A549 (cell line): Measurements from ENCODE around the gene PDE8B. TPM values are rescaled to one million over a fixed set of nuclear protein-coding genes. Genes with fewer than 3 reads are reported as not detected.
A peak's percentile ranks its signal among the peaks of the same experiment; 100 is the strongest.

ENCODE experiments used
- ATAC-seq, 2 experiments: fragments of 200-7000 bp in 1 of 2; fragments of >200 bp in 1 of 2; cut with Nextera tagmentation in 1 of 2; cut with Tn5 transposase in 1 of 2; 3 replicates each; pipeline versions ENCODE4 v1.8.0 to v1.9.1; 2018 to 2020; ENCODE audit warnings: mild to moderate bottlenecking in 1 of 2, moderate library complexity in 1 of 2
- CTCF ChIA-PET: fragments of 300-600 bp; sonication (Branson Sonifier 250); formaldehyde crosslinking; extraction: SDS; loops from one replicate; lab custom pipeline; 2021; ENCODE audit warnings: antibody characterized with exemption, inconsistent platforms; lab: Yijun Ruan, JAX
- POLR2A ChIA-PET: fragments of 350-600 bp; formaldehyde crosslinking; extraction: SDS; loops from one replicate; lab custom pipeline; 2021; ENCODE audit warnings: antibody characterized with exemption, inconsistent platforms; lab: Yijun Ruan, JAX
- DNase-seq, 2 experiments: peaks; one replicate each; pipeline versions ENCODE4 v3.0.0 to v3.0.0-alpha.2; 2011 to 2016; ENCODE audit warnings: low read depth in 1 of 2, low spot score in 1 of 2
- FAIRE-seq: peaks from 2 replicates; lab custom pipeline; 2011; peaks lifted over from hg19 to GRCh38; lab: Jason Lieb, UNC
- H3K27ac ChIP-seq, 2 experiments: fragments of >200 bp; sonication (Bioruptor Twin); formaldehyde crosslinking; 3 replicates each; pipeline ENCODE4 v1.5.1; 2016 to 2017
- H3K4me1 ChIP-seq: fragments of >200 bp; sonication (Bioruptor Twin); formaldehyde crosslinking; 3 replicates; pipeline ENCODE4 v1.6.1; 2016
- H3K4me2 ChIP-seq: fragments of >200 bp; sonication (Bioruptor Twin); formaldehyde crosslinking; 3 replicates; pipeline ENCODE4 v1.6.1; 2016
- H3K4me3 ChIP-seq: fragments of >200 bp; sonication (Bioruptor Twin); formaldehyde crosslinking; 3 replicates; pipeline ENCODE4 v1.5.1; 2016
- H3K9me3 ChIP-seq: fragments of >200 bp; sonication (Bioruptor Twin); formaldehyde crosslinking; 3 replicates; pipeline ENCODE4 v1.6.1; 2016
- BCL3 ChIP-seq: fragments of >200 bp; sonication (Bioruptor Twin); formaldehyde crosslinking; IDR thresholded peaks from 3 replicates; pipeline ENCODE4 v1.6.1; 2016
- CEBPB ChIP-seq, 2 experiments: fragments of >200 bp in 1 of 2; sonication (Bioruptor Twin) in 1 of 2; formaldehyde crosslinking in 1 of 2; IDR thresholded peaks; 2 replicates each; pipeline ENCODE4 v1.6.1; 2012 to 2016
- CHD4 ChIP-seq: fragments of 200-600 bp; sonication (generic); IDR thresholded peaks from 2 replicates; pipeline ENCODE4 v1.6.1; 2016; ENCODE audit warnings: antibody characterized with exemption, mild to moderate bottlenecking, borderline replicate concordance
- CTCF ChIP-seq: fragments of >200 bp; sonication (Bioruptor Twin); formaldehyde crosslinking; IDR thresholded peaks from 3 replicates; pipeline ENCODE4 v1.5.1; 2016
- ELK1 ChIP-seq: fragments of 150-350 bp; IDR thresholded peaks from 2 replicates; pipeline ENCODE4 v1.6.1; 2014; ENCODE audit warnings: low read depth, mild to moderate bottlenecking, low read length
- ESRRA ChIP-seq: fragments of 150-350 bp; IDR thresholded peaks from 2 replicates; pipeline ENCODE4 v1.6.1; 2014; ENCODE audit warnings: mild to moderate bottlenecking, low read length, borderline replicate concordance
- FOSB ChIP-seq: fragments of 250-450 bp; sonication (Bioruptor Pico); IDR thresholded peaks from 2 replicates; pipeline ENCODE4 v1.5.0; 2020; ENCODE audit warnings: mild to moderate bottlenecking, moderate library complexity
- FOSL2 ChIP-seq, 2 experiments: fragments of 450-650 bp in 1 of 2; fragments of >200 bp in 1 of 2; sonication (Bioruptor Twin) in 1 of 2; formaldehyde crosslinking; IDR thresholded peaks; 2 replicates each; pipeline versions ENCODE4 v1.5.0 to v1.6.1; 2016 to 2020; ENCODE audit warnings: mild to moderate bottlenecking in 1 of 2, moderate library complexity in 1 of 2
- HDAC2 ChIP-seq: fragments of 200-600 bp; sonication (generic); IDR thresholded peaks from 2 replicates; pipeline ENCODE4 v1.6.1; 2016
- HES2 ChIP-seq: fragments of >200 bp; sonication (Bioruptor Twin); formaldehyde crosslinking; IDR thresholded peaks from 2 replicates; pipeline ENCODE4 v1.6.1; 2016
- HOXA7 ChIP-seq: fragments of 250-450 bp; sonication (Bioruptor Pico); IDR thresholded peaks from 2 replicates; pipeline ENCODE4 v1.5.0; 2020; ENCODE audit warnings: mild to moderate bottlenecking, moderate library complexity
- HOXB5 ChIP-seq: fragments of 250-450 bp; sonication (Bioruptor Pico); IDR thresholded peaks from 2 replicates; pipeline ENCODE4 v1.5.0; 2020; ENCODE audit warnings: mild to moderate bottlenecking, moderate library complexity
- JUNB ChIP-seq: fragments of >200 bp; sonication (Bioruptor Twin); formaldehyde crosslinking; IDR thresholded peaks from 2 replicates; pipeline ENCODE4 v1.6.1; 2016
- MAX ChIP-seq: IDR thresholded peaks from 2 replicates; pipeline ENCODE4 v1.6.1; 2012
- MAZ ChIP-seq: fragments of 150-350 bp; IDR thresholded peaks from 2 replicates; pipeline ENCODE4 v1.6.1; 2014; ENCODE audit warnings: antibody characterized with exemption, low read depth, low read length, borderline replicate concordance
- NR3C1 ChIP-seq: fragments of >200 bp; sonication (Bioruptor Twin); formaldehyde crosslinking; IDR thresholded peaks from 3 replicates; pipeline ENCODE4 v1.6.1; 2017
- PBX3 ChIP-seq: IDR thresholded peaks from 2 replicates; pipeline ENCODE4 v1.6.1; 2012
- PHF8 ChIP-seq: fragments of 200-600 bp; sonication (generic); IDR thresholded peaks from 2 replicates; pipeline ENCODE4 v1.6.1; 2016; ENCODE audit warnings: low read depth, mild to moderate bottlenecking, antibody characterized with exemption, moderate library complexity, borderline replicate concordance
- POLR2A ChIP-seq: IDR thresholded peaks from 2 replicates; pipeline ENCODE4 v1.6.1; 2012; ENCODE audit warnings: mild to moderate bottlenecking, low read length
- RAD21 ChIP-seq, 2 experiments: fragments of >200 bp in 1 of 2; sonication (Bioruptor Twin) in 1 of 2; formaldehyde crosslinking in 1 of 2; IDR thresholded peaks in 1 of 2; conservative IDR thresholded peaks in 1 of 2; 2 replicates in 1 of 2; 3 replicates in 1 of 2; pipeline ENCODE4 v1.6.1; 2012 to 2018; ENCODE audit warnings: inconsistent platforms in 1 of 2
- RARB ChIP-seq: fragments of 250-450 bp; sonication (Bioruptor Pico); IDR thresholded peaks from 2 replicates; pipeline ENCODE4 v1.8.0; 2021; ENCODE audit warnings: mild to moderate bottlenecking, moderate library complexity
- RCOR1 ChIP-seq: fragments of 150-350 bp; IDR thresholded peaks from 2 replicates; pipeline ENCODE4 v1.6.1; 2014; ENCODE audit warnings: antibody characterized with exemption, low read length, low read depth
- REST ChIP-seq: fragments of 200-600 bp; sonication (generic); IDR thresholded peaks from 2 replicates; pipeline ENCODE4 v1.6.1; 2016; ENCODE audit warnings: antibody characterized with exemption, mild to moderate bottlenecking, moderate library complexity
- RFX5 ChIP-seq: fragments of 450-650 bp; IDR thresholded peaks from 2 replicates; pipeline ENCODE4 v1.7.1; 2014; ENCODE audit warnings: antibody characterized with exemption, mild to moderate bottlenecking, moderate library complexity
- SMC3 ChIP-seq: fragments of >200 bp; sonication (Bioruptor Twin); formaldehyde crosslinking; IDR thresholded peaks from 3 replicates; pipeline ENCODE4 v1.6.1; 2018; ENCODE audit warnings: inconsistent platforms
- TFCP2L1 ChIP-seq: fragments of 250-450 bp; sonication (Bioruptor Pico); IDR thresholded peaks from 2 replicates; pipeline ENCODE4 v1.5.0; 2021; ENCODE audit warnings: mild to moderate bottlenecking
- ZC3H11A ChIP-seq: fragments of 450-650 bp; IDR thresholded peaks from 2 replicates; pipeline ENCODE4 v1.6.1; 2014; ENCODE audit warnings: antibody characterized with exemption, mild to moderate bottlenecking
- ZFP36 ChIP-seq: fragments of 450-650 bp; IDR thresholded peaks from 2 replicates; pipeline ENCODE4 v1.6.1; 2014; ENCODE audit warnings: borderline replicate concordance; ENCODE audit not compliant: partially characterized antibody
- ZNF302 ChIP-seq: fragments of 250-450 bp; sonication (Bioruptor Pico); IDR thresholded peaks from 2 replicates; pipeline ENCODE4 v1.9.0; 2021; ENCODE audit warnings: inconsistent platforms, mild to moderate bottlenecking, moderate library complexity
- WGBS: methylation state at CpG from one replicate; pipeline ENCODE4 v1.1.6; 2017; ENCODE audit errors: missing lambda C conversion rate; 5-methylcytosine and 5-hydroxymethylcytosine counted together
- polyA plus RNA-seq, 4 experiments: library from polyadenylated mRNA; depleted of rRNA in 3 of 4; stranded (reverse); fragments of >200 nt; fragmentation: RNase III in 1 of 4; extraction: RNeasy Plus Mini Kit Qiagen cat#74134 plus additional on column Dnase treatment in 1 of 4; gene quantifications; 2 replicates in 3 of 4; 3 replicates in 1 of 4; pipeline ENCODE4 v1.2.3, GENCODE V29; 2011 to 2017

PDE8B gene
- polyA plus RNA-seq, 2 of the 4 experiments (the other 2 are of a cell fraction), result 2.0 to 4.0 TPM

GRCh38 chr5:77186652-77187370 is 23.7 kb upstream of the PDE8B start:
- Histone ChIP-seq H3K4me3 (no peak overlapping the region), H3K9me3 (no peaks in the 10 kb centered on the region), H3K4me2 (peak overlapping the region; percentile 22; the same call in 2 of the 3 replicates)
- WGBS, result 100% methylated on average over 2 of the region's 2 CpGs
- ChIA-PET CTCF (no interaction called here), POLR2A (no interaction called here)
- DNase-seq (no peak), ATAC-seq (no peak)
- TF ChIP-seq PBX3 (no peak), TFCP2L1 (CRISPR knock-in tag) (no peak), ZFP36 (no peak), CEBPB (IDR thresholded peaks at IDR 0.05) (no peak), MAX (no peak), ESRRA (no peak), FOSL2 (IDR thresholded peaks at IDR 0.05) (no peak), FOSL2 (CRISPR knock-in tag; IDR thresholded peaks at IDR 0.05) (no peak), POLR2A (no peak), RCOR1 (no peak), NR3C1 (no peak), REST (no peak), HOXB5 (CRISPR knock-in tag) (no peak), RAD21 (conservative IDR thresholded peaks at IDR 0.05 in 1 of 2, IDR thresholded peaks at IDR 0.05 in 1 of 2) (no peak), CHD4 (no peak), HOXA7 (no peak), RFX5 (no peak)
- TF ChIP-seq, all 56 proteins: peak for 0
- Histone ChIP-seq H3K4me1 (peaks cover 18% of the 10 kb centered on the region), H3K27ac (0 out of 6 replicates have a peak overlapping the region, but pooled peaks of 1 of the 2 experiments have one; percentile 20)
- FAIRE-seq, result peak; percentile 28

GRCh38 chr5:77189421-77189820 is 21.1 kb upstream of the PDE8B start:
- Histone ChIP-seq H3K4me2 (no peak overlapping the region), H3K9me3 (peaks cover 5% of the 10 kb centered on the region; the same call in 1 of the 3 replicates), H3K4me3 (no peak overlapping the region), H3K4me1 (peaks cover 12% of the 10 kb centered on the region), H3K27ac (no peak overlapping the region; a peak in 1 of 6 replicates)
- ChIA-PET CTCF (interaction anchor here (0.6 to 1.5 kb wide), 3 partner anchors 15 to 154 kb away, joined by 3 to 4 read pairs (median 3); no protein-coding TSS in a partner anchor), POLR2A (no interaction called here)
- DNase-seq (no peak), ATAC-seq (no peak), FAIRE-seq (no peak)
- 74% methylated on average over 2 of the region's 2 CpGs for WGBS
- TF ChIP-seq HES2, result no peak
- no peak for TF ChIP-seq ELK1
- TF ChIP-seq CTCF, result no peak
- no peak for TF ChIP-seq ZC3H11A
- no peak for TF ChIP-seq CEBPB (IDR thresholded peaks at IDR 0.05)
- no peak for TF ChIP-seq HDAC2
- TF ChIP-seq ESRRA, result no peak
- no peak for TF ChIP-seq RARB (CRISPR knock-in tag)
- no peak for TF ChIP-seq BCL3
- TF ChIP-seq MAZ, result no peak
- TF ChIP-seq ZNF302 (CRISPR knock-in tag), result no peak
- no peak for TF ChIP-seq PHF8
- no peak for TF ChIP-seq JUNB
- TF ChIP-seq FOSB, result no peak
- TF ChIP-seq SMC3, result no peak
